GM10847 (cell line): ENCODE data around the gene POLA2.

Source experiments
- POLR2A ChIP-seq: IDR thresholded peaks from 2 replicates; pipeline ENCODE4 v1.6.1; 2011; ENCODE audit not compliant: insufficient read length; ENCODE audit errors: extremely low read depth

POLA2 gene

DNA sequence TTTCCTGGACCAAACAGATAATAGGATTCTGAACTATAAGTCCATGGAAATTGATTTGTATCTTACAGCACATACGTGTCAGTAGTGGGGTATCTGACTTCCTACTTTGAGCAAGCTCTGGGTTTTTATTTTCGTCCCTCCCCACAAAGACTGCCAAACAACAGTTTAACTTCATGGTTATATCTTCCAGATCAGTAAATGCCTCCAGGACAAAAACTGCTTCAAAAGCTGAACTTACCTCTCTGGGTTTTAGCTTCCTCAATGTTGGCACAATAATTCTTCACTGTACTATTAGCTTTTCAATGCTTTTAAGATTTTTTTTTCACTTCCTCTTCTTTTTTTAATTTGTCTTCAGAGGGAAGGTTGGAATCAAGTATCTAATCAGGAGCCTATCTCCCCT lies 67.7 kb downstream of the POLA2 start:
- no peak for TF ChIP-seq POLR2A

DNA sequence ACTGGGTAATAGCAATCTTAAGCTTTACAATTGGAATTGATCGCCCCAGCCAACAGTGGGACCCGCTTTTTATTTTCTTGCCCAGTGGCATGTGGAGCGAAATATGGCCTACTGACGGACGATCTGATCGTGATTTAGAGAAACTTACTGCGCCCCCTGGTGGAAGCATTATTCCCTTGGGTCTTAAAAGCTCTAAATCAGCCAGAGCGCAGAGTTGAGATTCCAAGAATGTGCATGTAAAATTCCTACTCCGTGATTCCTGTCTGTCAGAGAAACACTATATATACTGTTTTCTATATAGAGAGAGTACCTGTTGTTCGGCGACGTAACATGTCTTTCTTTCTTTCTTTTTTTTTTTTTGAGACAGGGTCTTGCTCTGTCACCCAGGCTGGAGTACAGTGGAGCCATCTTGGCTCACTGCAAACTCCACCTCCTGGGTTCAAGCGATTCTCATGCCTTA lies 68.2 kb downstream of the POLA2 start:
- no peak for TF ChIP-seq POLR2A

DNA sequence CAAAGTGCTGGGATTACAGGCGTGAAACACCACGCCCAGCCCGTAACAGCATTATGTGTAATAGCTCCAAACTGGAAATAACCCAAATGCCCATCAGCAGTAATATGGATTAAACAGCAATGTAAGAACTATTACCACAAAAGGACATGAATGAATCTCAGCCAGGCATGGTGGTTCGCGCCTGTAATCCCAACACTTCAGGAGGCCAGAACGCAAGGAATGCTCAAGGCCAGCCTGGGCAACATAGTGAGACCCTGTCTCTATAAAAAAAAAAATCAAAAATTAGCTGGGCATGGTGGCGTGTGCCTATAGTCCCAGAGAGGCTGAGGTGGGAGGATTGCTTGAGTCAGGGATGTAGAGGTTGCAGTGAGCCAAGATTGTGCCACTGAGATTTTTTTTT lies 68.8 kb downstream of the POLA2 start:
- no peak for TF ChIP-seq POLR2A

DNA sequence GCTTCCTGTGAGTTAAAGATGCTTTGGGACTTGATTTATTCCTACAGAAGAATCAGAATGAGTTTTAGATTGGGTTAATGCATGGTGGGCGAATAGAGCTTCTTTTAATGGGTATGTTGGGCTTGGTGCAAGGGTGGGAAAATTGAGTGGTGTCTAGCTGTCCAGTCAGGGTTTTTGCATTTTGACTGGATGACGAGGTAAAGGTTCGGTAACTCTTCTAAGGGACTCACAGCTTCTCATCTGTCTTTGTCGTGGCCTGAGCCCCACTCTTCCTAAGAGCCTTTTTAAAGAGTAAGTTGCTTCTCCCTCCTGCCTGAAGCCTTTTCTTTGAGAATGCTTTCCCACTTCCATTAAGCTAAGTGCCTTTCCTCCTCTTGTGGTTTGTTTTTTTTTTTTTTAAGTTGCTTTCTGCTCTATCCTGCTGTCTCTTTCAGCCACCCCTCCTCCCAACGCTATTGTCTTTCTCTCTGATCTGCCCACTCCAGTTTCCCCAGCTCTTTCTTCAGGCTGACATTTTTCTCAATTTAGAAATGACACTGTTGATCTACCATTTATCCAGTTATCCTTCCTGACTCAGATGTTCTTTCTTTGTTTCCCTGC lies 73.0 kb downstream of the POLA2 start:
- TF ChIP-seq POLR2A, result no peak

DNA sequence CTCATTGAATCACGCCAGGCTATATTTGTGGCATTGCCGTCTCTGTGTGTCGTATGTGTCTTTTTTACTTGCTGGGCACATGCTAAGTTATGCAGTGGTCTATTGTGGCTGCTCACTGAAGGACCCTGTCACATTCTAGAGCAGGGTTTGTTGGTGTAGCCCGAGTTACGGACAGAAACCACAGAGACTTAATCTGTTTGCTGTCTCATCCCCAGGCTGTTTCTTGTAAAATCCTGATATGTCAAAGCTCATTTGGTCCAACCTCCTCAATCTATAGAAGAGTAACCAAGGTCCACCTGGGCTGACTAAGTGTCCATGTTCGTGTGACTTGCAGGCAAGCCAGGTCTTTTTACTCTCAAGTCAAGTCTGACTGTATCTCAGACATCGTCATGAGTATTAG lies 76.9 kb downstream of the POLA2 start:
- TF ChIP-seq POLR2A, result no peak

DNA sequence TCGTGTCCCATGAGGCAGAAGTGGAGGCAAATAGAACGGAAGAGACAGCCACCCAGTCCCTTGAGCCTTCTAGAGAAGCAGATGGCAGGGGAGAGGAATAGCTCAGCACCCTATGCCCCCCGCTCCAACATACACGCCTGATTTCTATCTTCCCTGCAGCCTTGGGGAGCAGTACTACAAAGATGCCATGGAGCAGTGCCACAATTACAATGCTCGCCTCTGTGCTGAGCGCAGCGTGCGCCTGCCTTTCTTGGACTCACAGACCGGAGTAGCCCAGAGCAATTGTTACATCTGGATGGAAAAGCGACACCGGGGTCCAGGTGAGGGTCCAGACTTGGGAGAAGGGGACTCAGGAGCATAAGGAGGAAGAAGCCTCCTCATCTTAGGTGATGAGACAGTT lies 78.5 kb downstream of the POLA2 start:
- no peak for TF ChIP-seq POLR2A

DNA sequence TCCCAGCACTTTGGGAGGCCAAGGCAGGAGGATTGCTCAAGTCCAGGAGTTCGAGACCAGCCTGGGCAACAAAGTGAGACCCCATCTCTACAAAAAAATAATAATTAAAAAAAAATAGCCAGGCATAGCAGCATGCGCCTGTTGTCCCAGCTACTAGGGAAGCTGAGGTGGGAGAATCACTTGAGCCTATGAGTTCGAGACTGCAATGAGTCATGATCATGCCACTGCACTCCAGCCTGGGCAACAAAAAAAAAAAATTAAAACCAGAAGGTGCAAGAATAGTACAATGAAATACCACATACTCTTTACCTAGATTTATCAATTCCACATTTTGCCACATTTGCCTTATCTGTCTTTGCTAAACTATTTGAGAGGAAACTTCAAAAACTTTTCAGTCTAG lies 80.1 kb downstream of the POLA2 start:
- no peak for TF ChIP-seq POLR2A
